ENCODE results near the gene SPATA2L.
A peak's percentile ranks its signal among the peaks of the same experiment; 100 is the strongest.

Gene SPATA2L

DNA sequence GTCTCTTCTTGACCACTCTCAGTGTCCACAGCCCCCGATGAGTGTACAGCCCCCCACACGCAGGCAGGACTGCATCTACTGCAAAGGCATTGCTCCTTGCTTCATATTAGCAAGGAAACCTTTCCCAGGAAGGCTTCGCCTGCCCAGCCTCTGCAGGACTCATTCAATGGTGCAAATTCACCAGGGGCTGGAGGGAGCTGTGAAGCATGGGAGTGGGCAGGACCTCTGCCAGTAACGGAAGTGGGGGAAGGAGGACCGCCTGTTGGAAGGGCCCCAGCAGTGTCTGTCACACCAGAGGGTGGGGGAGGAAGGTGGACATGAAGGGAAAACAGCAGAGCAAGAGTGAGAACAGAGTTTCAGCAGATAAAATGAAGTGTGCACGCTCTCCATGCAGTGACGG lies 41.4 kb downstream of the SPATA2L start:
- no peaks in the 10 kb centered on the region for H3K27me3 ChIP-seq
- H4K20me1 ChIP-seq = peaks cover 18% of the 10 kb centered on the region
- no peak for TF ChIP-seq Cebpa-rat (IDR thresholded peaks at IDR 0.05)
- peaks cover 56% of the 10 kb centered on the region for H3K36me3 ChIP-seq
- peaks cover 3% of the 10 kb centered on the region; the same call in 1 of the 2 replicates for H3K9me3 ChIP-seq
- H3K4me3 ChIP-seq = no peak overlapping the region
- H3K27ac ChIP-seq = no peak overlapping the region
- H3K4me2 ChIP-seq = no peak overlapping the region
- no peak overlapping the region for H3K9ac ChIP-seq
- H3K4me1 ChIP-seq = peaks cover 34% of the 10 kb centered on the region

DNA sequence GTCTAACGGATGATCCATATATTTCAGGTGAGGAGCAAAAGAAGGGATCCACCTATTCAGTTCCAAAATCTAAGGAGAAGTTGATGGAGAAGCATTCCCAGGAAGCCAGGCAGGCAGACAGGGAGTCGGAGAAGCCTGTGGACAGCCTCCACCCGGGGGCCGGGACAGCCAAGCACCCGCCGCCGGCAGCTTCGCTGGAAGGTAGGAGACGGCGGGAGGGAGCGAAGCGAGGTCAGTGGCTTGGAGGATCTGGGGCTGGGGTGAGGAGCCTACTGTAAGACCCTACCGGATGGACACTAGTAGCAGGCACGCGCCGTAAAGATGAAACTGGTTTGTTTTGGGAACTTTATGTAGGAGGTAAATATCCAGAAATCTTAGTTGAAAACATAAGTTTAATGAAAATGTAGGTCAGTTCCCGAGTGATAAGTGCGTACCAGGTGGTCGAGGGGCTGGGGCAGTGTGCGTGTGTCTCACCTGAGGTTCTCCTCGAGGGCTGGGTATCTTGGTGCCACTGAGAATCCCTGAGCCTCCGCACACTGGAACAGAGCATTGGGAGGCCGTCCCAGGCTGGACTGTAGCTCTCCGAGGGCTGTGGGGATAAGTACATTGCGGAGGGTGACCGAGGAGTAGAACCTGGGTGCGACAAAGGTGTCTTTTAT lies 43.2 kb downstream of the SPATA2L start:
- H4K20me1 ChIP-seq = peaks cover 36% of the 10 kb centered on the region
- no peaks in the 10 kb centered on the region for H3K27me3 ChIP-seq
- H3K9me3 ChIP-seq = no peaks in the 10 kb centered on the region
- H3K4me2 ChIP-seq = peak overlapping the region; percentile 95
- TF ChIP-seq Cebpa-rat (IDR thresholded peaks at IDR 0.05) = no peak
- peak overlapping the region; percentile 97 for H3K4me3 ChIP-seq
- H3K4me1 ChIP-seq = peaks cover 48% of the 10 kb centered on the region
- peak overlapping the region; percentile 94 for H3K9ac ChIP-seq
- H3K36me3 ChIP-seq = peaks cover 49% of the 10 kb centered on the region
- peak overlapping the region; percentile 76 for H3K27ac ChIP-seq

DNA sequence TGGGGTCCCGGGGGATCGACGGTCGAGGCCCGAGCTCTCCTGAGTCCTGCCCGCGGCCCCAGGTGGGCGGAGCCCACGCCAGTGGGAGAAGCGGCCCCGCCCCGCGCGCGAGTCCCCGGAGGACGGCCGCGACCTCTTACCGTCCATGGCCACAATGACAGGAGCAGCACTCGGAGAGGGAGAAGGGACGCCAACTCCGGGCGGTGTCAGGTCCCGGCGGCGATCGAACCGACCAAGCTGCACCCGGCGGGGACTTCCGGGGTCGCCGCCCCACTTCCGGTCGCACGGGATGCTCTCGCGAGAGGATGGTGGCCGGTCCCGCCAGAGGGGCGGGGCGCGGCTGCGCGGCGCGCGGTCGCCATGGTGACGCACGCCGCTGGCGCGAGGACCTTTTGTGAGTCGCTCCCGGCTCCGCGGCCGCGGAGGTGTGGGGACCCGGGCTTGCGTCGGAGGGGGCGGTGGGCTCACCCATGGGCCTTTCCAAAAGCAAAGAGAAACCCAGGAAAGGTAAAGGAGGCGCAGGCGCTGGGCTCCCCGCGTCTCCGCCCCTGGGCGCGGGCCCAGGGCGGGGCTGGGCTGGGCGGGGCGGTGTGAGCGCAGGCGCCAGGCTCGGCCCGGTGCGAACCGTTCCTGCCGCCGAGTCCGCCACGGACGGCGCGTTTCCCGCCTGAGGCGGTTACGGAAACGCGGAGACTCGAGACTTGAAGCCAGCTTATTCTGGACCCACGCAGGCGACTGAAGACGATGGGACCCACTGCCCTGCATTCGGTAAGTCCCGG lies 43.9 kb downstream of the SPATA2L start, which contains the start of the genes CHMP1A and SPATA33:
CHMP1A (minus strand) TSS at position 267 of the 779 bp plus-strand sequence; CDS start at position 147, 120 bp downstream.
SPATA33 (plus strand) TSS at position 395 of the 779 bp plus-strand sequence; CDS start at position 471, 76 bp downstream.
- Histone ChIP-seq H3K27ac (peak within 1 kb of the TSS; percentile 91), H3K27me3 (no peaks in the 10 kb centered on the region), H3K36me3 (peaks cover 48% of the 10 kb centered on the region), H3K4me1 (peaks cover 48% of the 10 kb centered on the region), H4K20me1 (peaks cover 39% of the 10 kb centered on the region), H3K9me3 (no peaks in the 10 kb centered on the region), H3K9ac (peak within 1 kb of the TSS; percentile 94), H3K4me2 (peak within 1 kb of the TSS; percentile 95), H3K4me3 (peak within 1 kb of the TSS; percentile 97)
- TF ChIP-seq Cebpa-rat (IDR thresholded peaks at IDR 0.05) = no peak

DNA sequence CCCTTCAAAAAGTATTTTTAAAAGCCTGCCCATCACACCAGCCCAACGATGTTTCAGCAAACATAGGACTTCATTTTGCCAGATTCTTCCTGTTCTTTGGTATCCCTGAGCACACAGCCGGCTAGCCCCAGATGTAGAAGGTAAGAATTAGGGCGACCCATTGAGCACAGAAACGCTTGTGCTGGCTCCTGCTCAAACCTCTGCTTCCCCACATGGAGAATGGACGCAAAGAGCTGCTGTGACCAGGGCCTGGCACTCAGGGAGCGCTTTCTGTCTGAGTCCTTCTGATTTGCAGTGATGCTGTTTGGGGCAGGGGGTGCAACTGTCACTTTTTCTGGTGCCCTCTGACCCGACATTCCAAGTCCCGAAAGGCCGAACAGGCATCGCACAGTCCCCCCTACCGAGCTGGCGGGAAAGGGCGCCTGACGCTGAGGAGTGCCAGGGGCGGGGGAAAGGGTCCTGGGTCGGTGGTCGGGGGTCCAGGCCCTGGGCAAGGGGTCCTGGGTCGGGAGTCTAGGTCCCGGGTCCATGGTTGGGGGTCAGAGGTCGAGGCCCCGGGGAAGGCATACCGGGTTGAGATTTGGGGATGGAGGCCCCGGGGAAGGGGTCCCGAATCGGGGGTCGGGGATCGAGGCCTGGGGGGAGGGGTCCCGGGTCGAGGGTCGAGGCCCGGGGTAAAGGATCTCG lies 44.9 kb downstream of the SPATA2L start:
- no peaks in the 10 kb centered on the region for H3K9me3 ChIP-seq
- peaks cover 48% of the 10 kb centered on the region for H3K36me3 ChIP-seq
- H4K20me1 ChIP-seq = peaks cover 50% of the 10 kb centered on the region
- TF ChIP-seq Cebpa-rat (IDR thresholded peaks at IDR 0.05) = no peak
- peak overlapping the region; percentile 89 for H3K4me2 ChIP-seq
- H3K9ac ChIP-seq = peak overlapping the region; percentile 94
- peaks cover 53% of the 10 kb centered on the region for H3K4me1 ChIP-seq
- H3K27ac ChIP-seq = peak overlapping the region; percentile 91
- no peaks in the 10 kb centered on the region for H3K27me3 ChIP-seq
- H3K4me3 ChIP-seq = peak overlapping the region; percentile 97

DNA sequence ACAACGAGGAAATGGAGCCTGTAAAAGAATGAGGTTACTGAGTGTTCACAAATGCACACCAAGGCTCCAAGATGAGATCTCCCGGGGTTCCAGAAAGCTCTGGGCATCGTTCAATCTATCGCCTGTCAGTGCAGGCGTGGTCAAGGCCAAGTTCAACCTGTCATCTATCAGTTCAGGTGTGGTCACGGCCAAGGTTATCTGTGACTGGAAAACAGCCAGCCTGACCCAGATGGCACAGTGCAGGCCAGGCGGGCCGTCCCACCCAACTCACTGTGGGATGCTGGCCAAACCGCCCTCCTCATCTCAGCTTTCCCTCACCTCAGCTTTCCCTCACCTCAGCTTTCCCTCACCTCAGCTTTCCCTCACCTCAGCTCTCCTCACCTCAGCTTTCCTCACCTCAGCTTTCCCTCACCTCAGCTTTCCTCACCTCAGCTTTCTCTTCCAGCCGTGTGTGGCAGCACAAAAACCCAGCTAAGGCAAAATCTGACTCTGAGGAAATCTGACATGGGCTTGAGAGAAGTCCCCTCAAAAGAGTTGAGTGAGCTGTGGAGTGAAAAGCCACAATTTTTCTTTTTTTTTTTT lies 46.4 kb downstream of the SPATA2L start:
- H3K9me3 ChIP-seq = no peaks in the 10 kb centered on the region
- H4K20me1 ChIP-seq = peaks cover 64% of the 10 kb centered on the region
- H3K36me3 ChIP-seq = peaks cover 48% of the 10 kb centered on the region
- no peak overlapping the region for H3K27ac ChIP-seq
- peak overlapping the region; percentile 89 for H3K4me2 ChIP-seq
- H3K9ac ChIP-seq = 0 out of 2 replicates have a peak overlapping the region, but pooled peaks have one; percentile 48
- no peak overlapping the region for H3K4me3 ChIP-seq
- H3K27me3 ChIP-seq = no peaks in the 10 kb centered on the region
- peaks cover 53% of the 10 kb centered on the region for H3K4me1 ChIP-seq
- TF ChIP-seq Cebpa-rat (IDR thresholded peaks at IDR 0.05) = no peak

DNA sequence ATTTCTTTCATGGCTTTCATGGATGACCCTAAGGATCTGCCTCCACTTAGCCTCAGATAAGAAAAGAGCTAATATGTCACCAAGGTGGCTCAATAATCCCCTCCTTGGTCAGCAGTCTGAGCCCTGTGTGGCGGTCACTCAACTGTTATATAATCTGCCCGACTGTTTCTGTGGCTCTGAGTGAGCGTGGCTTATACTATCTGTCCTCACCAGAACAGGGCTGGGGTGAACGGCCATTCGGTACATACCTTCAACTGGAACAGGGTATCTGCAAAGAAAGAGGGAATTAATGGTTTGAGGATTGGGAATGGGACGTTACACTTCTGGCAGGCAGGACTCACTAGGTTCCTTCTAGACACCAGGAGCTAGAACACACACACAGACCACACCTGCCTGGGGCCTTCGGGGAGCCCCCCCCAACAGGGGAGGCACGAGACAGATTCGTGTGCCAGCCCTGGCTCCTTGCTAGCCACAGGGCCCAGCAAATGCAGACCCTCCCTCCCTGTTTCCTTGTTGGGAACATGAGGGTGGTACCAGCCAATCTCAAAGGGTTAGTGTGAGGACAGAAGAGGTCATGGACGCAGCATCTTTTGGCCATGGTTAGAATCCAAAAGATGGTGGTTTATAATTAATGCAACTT lies 47.7 kb downstream of the SPATA2L start:
- Histone ChIP-seq H3K27ac (no peak overlapping the region), H3K27me3 (no peaks in the 10 kb centered on the region), H3K4me2 (no peak overlapping the region), H3K4me1 (peaks cover 43% of the 10 kb centered on the region), H3K9me3 (no peaks in the 10 kb centered on the region), H3K4me3 (no peak overlapping the region), H4K20me1 (peaks cover 66% of the 10 kb centered on the region), H3K36me3 (peaks cover 52% of the 10 kb centered on the region), H3K9ac (no peak overlapping the region)
- no peak for TF ChIP-seq Cebpa-rat (IDR thresholded peaks at IDR 0.05)

DNA sequence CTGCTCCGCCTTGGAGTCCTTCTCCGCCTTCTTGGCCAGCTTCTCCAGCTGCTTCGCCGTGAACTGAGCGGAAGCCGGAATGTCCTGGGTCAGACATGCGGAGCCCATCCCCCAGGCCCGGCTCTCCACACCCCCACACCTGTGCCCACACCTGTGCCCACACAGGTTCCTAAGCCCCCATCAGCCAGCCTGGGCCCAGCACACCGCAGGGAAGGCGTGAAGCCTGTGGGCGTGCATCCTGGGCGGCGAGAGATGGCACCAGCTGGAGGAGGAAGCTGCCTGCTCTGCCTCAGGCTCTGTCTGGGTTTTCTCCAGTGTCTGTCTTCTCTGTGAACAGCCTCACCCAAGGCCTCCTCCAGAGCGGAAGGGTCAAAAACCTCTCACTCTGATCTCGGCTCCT lies 49.9 kb downstream of the SPATA2L start:
- no peak for TF ChIP-seq Cebpa-rat (IDR thresholded peaks at IDR 0.05)
- Histone ChIP-seq H3K36me3 (peaks cover 67% of the 10 kb centered on the region), H3K9ac (0 out of 2 replicates have a peak overlapping the region, but pooled peaks have one; percentile 6), H3K4me2 (no peak overlapping the region), H3K4me3 (no peak overlapping the region), H3K27me3 (no peaks in the 10 kb centered on the region), H3K9me3 (no peaks in the 10 kb centered on the region), H3K4me1 (peaks cover 33% of the 10 kb centered on the region), H3K27ac (no peak overlapping the region), H4K20me1 (peaks cover 63% of the 10 kb centered on the region)

DNA sequence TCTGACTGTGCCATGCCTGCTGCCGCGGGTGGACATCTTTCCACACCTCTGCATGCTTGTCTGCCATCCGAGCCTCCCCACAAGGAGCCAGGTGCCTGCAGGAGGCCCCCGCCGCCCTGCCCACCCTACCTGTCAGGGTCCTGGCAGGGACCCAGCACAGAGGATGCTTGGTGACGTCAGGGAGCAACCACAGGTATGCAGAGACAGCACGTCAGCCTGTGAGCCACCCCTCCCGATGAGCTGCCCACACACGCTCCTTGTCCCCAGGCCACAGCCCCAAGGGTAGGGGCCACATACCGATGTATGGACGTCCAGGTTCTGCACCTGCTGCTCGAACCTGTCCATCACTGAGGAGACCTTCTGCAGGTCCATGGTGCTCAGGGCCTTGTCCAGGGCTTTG lies 54.6 kb downstream of the SPATA2L start:
- Histone ChIP-seq H3K4me1 (peaks cover 16% of the 10 kb centered on the region), H3K4me2 (no peak overlapping the region), H3K27me3 (no peaks in the 10 kb centered on the region), H3K36me3 (peaks cover 72% of the 10 kb centered on the region), H3K4me3 (no peak overlapping the region), H3K27ac (no peak overlapping the region), H3K9ac (no peak overlapping the region), H4K20me1 (peaks cover 20% of the 10 kb centered on the region), H3K9me3 (no peaks in the 10 kb centered on the region)
- TF ChIP-seq Cebpa-rat (IDR thresholded peaks at IDR 0.05) = no peak

Measured in BLaER1 (cell line).